Skin epidermis (tissue), 12 donors: ENCODE data around the gene GALM.
A peak's percentile ranks its signal among the peaks of the same experiment; 100 is the strongest.
"Not testable (repeated sequence)": the region's sequence is repeated elsewhere in the genome, so short reads cannot be mapped to it uniquely, and the experiment has no call there.

Experiments used
- H3K27ac ChIP-seq, 21 experiments: fragments of 200-600 bp; sonication (generic) in 11 of 21; one replicate each; pipeline ENCODE4 v1.5.0; 2020; ENCODE audit warnings: mild to moderate bottlenecking in 3 of 21, inconsistent platforms in 2 of 21, moderate library complexity in 2 of 21
- H3K4me3 ChIP-seq, 7 experiments: fragments of 200-600 bp; sonication (generic) in 2 of 7; one replicate each; pipeline ENCODE4 v1.5.0; 2020; ENCODE audit warnings: inconsistent platforms in 2 of 7, mild to moderate bottlenecking in 2 of 7, moderate library complexity in 1 of 7

The GALM gene

GRCh38 chr2:38731090-38731489, 65.2 kb downstream of the GALM start:
- Histone ChIP-seq H3K4me3 (no peak overlapping the region), H3K27ac (no peak overlapping the region)

DNA sequence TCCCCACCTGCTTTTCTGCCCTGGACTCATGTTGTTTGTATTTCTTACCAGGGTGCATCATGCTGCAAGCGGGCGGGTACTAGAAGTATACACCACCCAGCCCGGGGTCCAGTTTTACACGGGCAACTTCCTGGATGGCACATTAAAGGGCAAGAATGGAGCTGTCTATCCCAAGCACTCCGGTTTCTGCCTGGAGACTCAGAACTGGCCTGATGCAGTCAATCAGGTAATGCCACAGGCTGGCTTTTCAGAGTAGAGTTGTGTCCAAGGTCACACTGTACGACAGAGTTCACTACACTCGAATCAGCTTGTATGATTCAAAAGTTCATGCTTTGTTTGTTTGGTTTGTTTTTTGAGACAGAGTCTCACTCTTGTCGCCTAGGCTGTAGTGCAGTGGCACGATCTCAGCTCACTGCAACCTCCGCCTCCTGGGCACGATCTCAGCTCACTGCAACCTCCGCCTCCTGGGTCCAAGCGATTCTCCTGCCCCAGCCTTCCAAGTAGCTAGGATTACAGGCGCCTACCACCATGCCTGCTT, 65.8 kb downstream of the GALM start:
- Histone ChIP-seq H3K27ac (no peak overlapping the region), H3K4me3 (no peak overlapping the region)

- H3K27ac ChIP-seq, result peak overlapping the region in 1 of 21 experiments; percentile 21
- no peak overlapping the region for H3K4me3 ChIP-seq
Measured at GRCh38 chr2:38733300-38733971, 67.5 kb downstream of the GALM start.

DNA sequence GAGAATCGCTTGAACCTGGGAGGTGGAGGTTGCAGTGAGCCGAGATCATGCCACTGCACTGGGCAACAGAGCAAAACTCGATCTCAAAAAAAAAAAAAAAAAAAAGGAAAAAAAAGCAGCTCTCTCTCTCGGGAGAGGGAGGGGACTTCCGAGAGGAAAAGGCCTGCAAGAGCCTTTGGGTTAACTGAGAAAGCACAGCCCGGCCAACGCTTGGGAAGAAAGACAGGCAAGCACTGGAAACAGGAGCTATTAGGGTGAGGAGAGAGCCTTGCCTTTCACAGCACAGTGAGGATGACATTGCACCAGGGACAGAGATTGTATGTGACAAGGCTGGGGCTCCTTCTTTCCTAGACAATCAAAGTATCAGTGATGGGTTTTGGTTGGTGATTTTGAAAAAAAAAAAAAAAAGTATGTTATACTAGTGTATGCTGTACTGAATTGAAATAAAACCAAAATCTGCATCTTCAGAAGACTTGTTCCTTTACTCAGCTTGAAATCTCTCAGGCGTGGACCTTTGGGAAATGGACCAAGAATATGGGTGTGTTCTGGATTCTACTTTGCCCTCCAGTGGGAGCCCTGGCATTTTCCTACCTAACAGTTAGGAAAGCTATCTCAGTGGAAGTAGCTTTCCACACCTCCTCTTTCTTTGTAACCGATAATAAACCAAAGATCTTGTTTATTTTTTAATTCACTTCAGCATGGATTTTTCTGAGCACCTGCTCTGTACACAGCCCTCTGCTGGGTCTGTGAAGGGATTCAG, 68.6 kb downstream of the GALM start:
- Histone ChIP-seq H3K27ac (peak overlapping the region in 1 of 21 experiments; percentile 21), H3K4me3 (no peak overlapping the region)

DNA sequence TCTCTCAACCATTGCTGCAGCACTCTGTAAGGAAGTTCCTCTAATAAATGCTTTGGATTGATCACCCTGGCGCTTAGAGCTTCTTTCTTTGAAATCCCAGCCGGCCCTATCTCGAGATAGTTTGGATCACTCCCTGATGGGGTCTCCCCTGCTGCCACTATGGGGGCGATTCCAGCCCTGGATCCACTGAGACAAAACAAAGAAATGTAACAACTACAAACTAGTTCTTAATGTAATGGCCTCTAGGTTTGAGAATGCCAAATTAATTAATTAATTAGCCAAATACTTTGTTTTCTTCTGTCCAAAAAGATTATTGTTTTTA, 70.0 kb downstream of the GALM start:
- H3K27ac ChIP-seq, result no peak overlapping the region
- no peak overlapping the region for H3K4me3 ChIP-seq

GRCh38 chr2:38737000-38737698, 71.2 kb downstream of the GALM start:
- not testable (repeated sequence) for H3K4me3 ChIP-seq, H3K27ac ChIP-seq

DNA sequence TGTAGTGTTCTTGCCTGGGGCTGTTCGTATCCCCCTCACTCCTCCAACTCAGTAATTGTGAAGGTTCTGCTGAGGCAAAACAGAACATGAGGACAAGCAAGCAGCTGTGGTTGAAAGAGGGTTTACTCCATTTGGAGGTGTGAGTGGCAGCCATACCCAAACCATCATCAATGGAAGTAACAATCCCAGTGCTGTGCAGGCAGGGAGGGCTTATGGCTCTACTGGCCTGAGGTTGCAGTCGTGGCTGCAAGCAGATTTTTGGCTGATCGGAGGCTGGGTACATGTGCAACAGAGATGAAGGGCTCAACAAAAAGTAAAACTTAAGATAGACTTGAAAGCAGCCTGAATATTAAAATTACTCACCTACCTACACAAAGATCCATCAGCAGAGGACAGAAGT, 72.0 kb downstream of the GALM start:
- H3K4me3 ChIP-seq, result no peak overlapping the region
- H3K27ac ChIP-seq, result peak overlapping the region in 2 of 21 experiments; percentile 10 to 16

- Histone ChIP-seq H3K4me3 (no peak overlapping the region), H3K27ac (no peak overlapping the region)
Measured at GRCh38 chr2:38739524-38739923, 73.6 kb downstream of the GALM start.

- Histone ChIP-seq H3K4me3 (no peak overlapping the region), H3K27ac (peak overlapping the region in 2 of 21 experiments; percentile 38 to 54)
Measured at GRCh38 chr2:38740851-38741731, 75.2 kb downstream of the GALM start.

- no peak overlapping the region for H3K27ac ChIP-seq
- no peak overlapping the region for H3K4me3 ChIP-seq
Measured at GRCh38 chr2:38742797-38743559, 77.1 kb downstream of the GALM start.

DNA sequence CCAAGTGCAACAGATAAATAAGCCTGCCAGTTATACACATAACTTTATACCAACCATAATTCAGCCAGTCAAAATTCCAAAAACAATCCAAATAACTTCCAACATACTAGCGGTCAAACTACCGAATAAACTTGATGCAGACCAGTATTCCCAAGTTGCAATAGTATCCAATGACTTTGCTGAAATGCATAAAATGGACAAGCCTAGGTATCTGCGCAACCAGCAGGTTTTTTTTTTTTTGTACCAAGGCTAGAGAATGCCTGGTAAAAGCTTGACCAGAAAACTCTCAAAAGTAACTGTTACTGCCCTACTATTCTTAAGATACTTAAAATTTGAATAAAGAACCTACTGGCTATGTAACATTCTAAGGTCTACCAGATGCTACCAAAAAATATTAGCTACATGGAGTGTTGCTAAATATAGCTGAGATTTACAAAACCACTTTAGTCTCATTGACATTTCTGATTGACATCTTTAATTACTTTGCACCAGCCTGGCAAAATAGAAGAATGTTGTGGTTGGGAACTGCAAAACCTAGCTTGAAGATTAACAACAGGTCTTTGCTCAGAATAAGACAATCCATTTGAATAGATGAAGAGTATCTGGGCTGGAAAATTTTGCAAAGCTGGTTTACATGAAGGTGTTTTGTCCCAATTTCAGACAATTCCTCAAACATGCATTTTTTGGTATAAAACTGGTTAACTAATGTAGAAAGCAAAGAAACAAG, 77.9 kb downstream of the GALM start:
- no peak overlapping the region for H3K27ac ChIP-seq
- no peak overlapping the region for H3K4me3 ChIP-seq

- Histone ChIP-seq H3K27ac (no peak overlapping the region), H3K4me3 (no peak overlapping the region)
Measured at GRCh38 chr2:38744399-38744780, 78.5 kb downstream of the GALM start.

DNA sequence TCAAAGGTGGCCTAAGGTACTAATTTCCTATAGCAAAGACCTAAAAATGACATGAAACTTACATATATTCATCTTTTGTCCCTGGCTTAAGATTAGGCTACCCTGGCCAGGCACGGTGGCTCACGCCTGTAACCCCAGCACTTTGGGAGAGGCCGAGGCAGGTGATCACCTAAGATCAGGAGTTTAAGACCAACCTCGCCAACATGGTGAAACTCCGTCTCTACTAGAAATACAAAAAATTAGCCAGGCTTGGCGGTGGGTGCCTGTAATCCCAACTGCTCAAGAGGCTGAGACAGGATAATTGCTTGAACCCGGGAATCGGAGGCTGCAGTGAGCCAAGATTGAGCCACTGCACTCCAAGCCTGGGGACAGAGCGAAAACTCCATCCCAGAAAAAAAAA, 79.4 kb downstream of the GALM start:
- H3K27ac ChIP-seq, result no peak overlapping the region
- no peak overlapping the region for H3K4me3 ChIP-seq

DNA sequence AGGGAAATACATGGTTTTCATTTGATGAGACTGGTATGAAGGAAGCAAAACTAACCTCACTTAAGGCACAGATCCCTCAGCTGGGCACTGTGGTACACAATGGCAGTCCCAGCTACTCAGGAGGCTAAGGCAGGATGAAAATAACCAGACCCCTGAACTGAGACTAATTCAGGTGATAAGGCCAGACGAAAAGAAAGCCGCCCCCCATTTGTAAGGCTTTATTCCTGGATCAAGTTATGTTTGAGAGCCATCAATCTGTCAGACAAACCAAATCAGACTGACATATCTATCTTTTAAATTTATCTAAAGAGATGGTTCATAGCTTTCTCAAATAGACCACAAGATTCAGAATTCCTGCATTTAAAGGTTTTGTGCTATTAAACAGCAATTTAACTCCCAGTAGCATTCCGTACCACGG, 81.1 kb downstream of the GALM start:
- Histone ChIP-seq H3K27ac (no peak overlapping the region), H3K4me3 (no peak overlapping the region)

DNA sequence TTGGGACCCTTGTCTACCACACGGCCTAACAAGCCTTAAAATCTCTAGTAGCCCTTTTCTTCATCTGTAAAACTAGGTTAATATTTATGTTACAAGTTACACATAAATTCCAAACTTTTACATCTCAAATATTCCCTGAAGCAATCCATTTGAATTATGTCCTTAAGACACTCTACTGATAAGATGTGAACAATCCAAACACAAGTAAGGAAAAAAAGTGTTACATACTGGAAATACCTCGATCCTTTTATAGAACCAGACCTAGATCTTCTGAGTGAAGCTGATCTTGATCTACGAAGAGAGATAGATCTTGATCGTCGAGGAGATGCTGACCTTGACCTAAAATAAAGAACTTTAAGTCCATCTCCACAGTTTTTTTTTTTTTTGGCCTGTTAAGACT, 81.9 kb downstream of the GALM start:
- Histone ChIP-seq H3K4me3 (no peak overlapping the region), H3K27ac (peak overlapping the region in 1 of 21 experiments; percentile 14)

GRCh38 chr2:38748391-38748790, 82.5 kb downstream of the GALM start:
- Histone ChIP-seq H3K27ac (peak overlapping the region in 2 of 21 experiments; percentile 0 to 90), H3K4me3 (peak overlapping the region in 2 of 7 experiments; percentile 70 to 84)

- H3K4me3 ChIP-seq, result peak overlapping the region; percentile 52 to 96 (median 84)
- H3K27ac ChIP-seq, result peak overlapping the region in 4 of 21 experiments; percentile 0 to 99 (median 48)
Measured at GRCh38 chr2:38748943-38749804, 83.3 kb downstream of the GALM start.
